HG02852 (cell line): Measurements from ENCODE around the gene CHIC2.

Source experiments
- ATAC-seq: cut with Tn5 transposase; IDR thresholded peaks from one replicate; pipeline ENCODE4 v1.9.1; 2021; ENCODE audit warnings: mild to moderate bottlenecking, moderate library complexity; ENCODE audit not compliant: unreplicated experiment

The CHIC2 gene

GRCh38 chr4:54011201-54011600 lies 53.2 kb downstream of the CHIC2 start:
- no peak for ATAC-seq

GRCh38 chr4:54006755-54007154 lies 57.6 kb downstream of the CHIC2 start:
- no peak for ATAC-seq

GRCh38 chr4:54005475-54005874 lies 58.9 kb downstream of the CHIC2 start:
- peak; percentile 55 for ATAC-seq

GRCh38 chr4:54004463-54004862 lies 59.9 kb downstream of the CHIC2 start:
- ATAC-seq: no peak

GRCh38 chr4:54001668-54002365 lies 62.6 kb downstream of the CHIC2 start:
- no peak for ATAC-seq

- ATAC-seq: no peak
Measured at GRCh38 chr4:53997898-53998297, 66.5 kb downstream of the CHIC2 start.

- ATAC-seq: no peak
Measured at GRCh38 chr4:53994382-53995102, 69.9 kb downstream of the CHIC2 start.

- no peak for ATAC-seq
Measured at GRCh38 chr4:53992785-53993184, 71.6 kb downstream of the CHIC2 start.

GRCh38 chr4:53991821-53992220 lies 72.6 kb downstream of the CHIC2 start:
- no peak for ATAC-seq

GRCh38 chr4:53990641-53991040 lies 73.8 kb downstream of the CHIC2 start:
- no peak for ATAC-seq

GRCh38 chr4:53987761-53988171 lies 76.6 kb downstream of the CHIC2 start:
- no peak for ATAC-seq

GRCh38 chr4:53986062-53986461 lies 78.3 kb downstream of the CHIC2 start:
- no peak for ATAC-seq

GRCh38 chr4:53981567-53981966 lies 82.8 kb downstream of the CHIC2 start:
- ATAC-seq: no peak

GRCh38 chr4:53981066-53981465 lies 83.3 kb downstream of the CHIC2 start:
- ATAC-seq: no peak

- ATAC-seq: no peak
Measured at GRCh38 chr4:53974561-53974960, 89.8 kb downstream of the CHIC2 start.

- no peak for ATAC-seq
Measured at GRCh38 chr4:53967986-53968385, 96.4 kb downstream of the CHIC2 start.

GRCh38 chr4:53963781-53964180 lies 100.6 kb downstream of the CHIC2 start:
- no peak for ATAC-seq

- ATAC-seq: no peak
Measured at GRCh38 chr4:53963336-53963735, 101.1 kb downstream of the CHIC2 start.

GRCh38 chr4:53962516-53963225 lies 101.7 kb downstream of the CHIC2 start:
- ATAC-seq: no peak

GRCh38 chr4:53961351-53961750 lies 103.1 kb downstream of the CHIC2 start:
- ATAC-seq: no peak

- no peak for ATAC-seq
Measured at GRCh38 chr4:53960843-53961242, 103.6 kb downstream of the CHIC2 start.
